H9 (cell line): ENCODE measurements around the gene PCCA. TPM values are rescaled to one million over a fixed set of nuclear protein-coding genes. Genes with fewer than 3 reads are reported as not detected.
"Not testable (repeated sequence)": the region's sequence is repeated elsewhere in the genome, so short reads cannot be mapped to it uniquely, and the experiment has no call there.

Experiments used
- DNase-seq: peaks from one replicate; pipeline ENCODE4 v3.0.0-alpha.2; 2017
- H2AFZ ChIP-seq: one replicate; pipeline ENCODE4 v1.6.1; 2013; ENCODE audit warnings: mild to moderate bottlenecking, low read length, control low read depth, moderate library complexity
- H2AK5ac ChIP-seq: 2 replicates; pipeline ENCODE4 v1.6.1; 2013; ENCODE audit warnings: low read length, control low read depth, mixed read lengths; ENCODE audit not compliant: insufficient read length
- H2BK120ac ChIP-seq: one replicate; pipeline ENCODE4 v1.6.1; 2013; ENCODE audit warnings: low read depth, mild to moderate bottlenecking, low read length, control low read depth, inconsistent platforms; ENCODE audit not compliant: poor library complexity, severe bottlenecking
- H2BK12ac ChIP-seq: 2 replicates; pipeline ENCODE4 v1.6.1; 2013; ENCODE audit warnings: low read length, control low read depth, mixed read lengths, low read depth; ENCODE audit not compliant: insufficient read length
- H2BK15ac ChIP-seq: 2 replicates; pipeline ENCODE4 v1.6.1; 2013; ENCODE audit warnings: low read depth, low read length, control low read depth
- H2BK20ac ChIP-seq: one replicate; pipeline ENCODE4 v1.6.1; 2013; ENCODE audit warnings: low read depth, mild to moderate bottlenecking, low read length, control low read depth, inconsistent platforms; ENCODE audit not compliant: poor library complexity, severe bottlenecking
- H2BK5ac ChIP-seq: 2 replicates; pipeline ENCODE4 v1.6.1; 2013; ENCODE audit warnings: low read length, control low read depth, mixed read lengths; ENCODE audit not compliant: insufficient read length
- H3K14ac ChIP-seq: 2 replicates; pipeline ENCODE4 v1.6.1; 2013; ENCODE audit warnings: low read length, control low read depth; ENCODE audit not compliant: insufficient read depth
- H3K18ac ChIP-seq: 2 replicates; pipeline ENCODE4 v1.6.1; 2013; ENCODE audit warnings: low read depth, mild to moderate bottlenecking, mixed read lengths, low read length, control low read depth; ENCODE audit not compliant: insufficient read length
- H3K23ac ChIP-seq: 2 replicates; pipeline ENCODE4 v1.6.1; 2013; ENCODE audit warnings: low read length, control low read depth, mixed read lengths, low read depth; ENCODE audit not compliant: insufficient read length
- H3K23me2 ChIP-seq: 2 replicates; pipeline ENCODE4 v1.6.1; 2013; ENCODE audit warnings: low read depth, mild to moderate bottlenecking, mixed read lengths, low read length, control low read depth; ENCODE audit not compliant: insufficient read length, poor library complexity, severe bottlenecking
- H3K27ac ChIP-seq: 2 replicates; pipeline ENCODE4 v1.5.1; 2013; ENCODE audit warnings: low read length, control low read depth, mixed read lengths, low read depth; ENCODE audit not compliant: insufficient read length
- H3K27me3 ChIP-seq: 2 replicates; pipeline ENCODE4 v1.6.1; 2013; ENCODE audit warnings: low read length, control low read depth, inconsistent platforms; ENCODE audit not compliant: insufficient read depth
- H3K4ac ChIP-seq: 2 replicates; pipeline ENCODE4 v1.6.1; 2013; ENCODE audit warnings: low read depth, mild to moderate bottlenecking, control low read depth, inconsistent platforms, low read length, moderate library complexity
- H3K4me1 ChIP-seq: 2 replicates; pipeline ENCODE4 v1.6.1; 2013; ENCODE audit warnings: low read length, control low read depth, inconsistent platforms; ENCODE audit not compliant: insufficient read depth
- H3K4me2 ChIP-seq: 2 replicates; pipeline ENCODE4 v1.6.1; 2013; ENCODE audit warnings: low read length, control low read depth, mixed read lengths; ENCODE audit not compliant: insufficient read length, insufficient read depth
- H3K56ac ChIP-seq: 2 replicates; pipeline ENCODE4 v1.6.1; 2013; ENCODE audit warnings: low read depth, mild to moderate bottlenecking, mixed read lengths, low read length, control low read depth; ENCODE audit not compliant: insufficient read length
- H3K79me1 ChIP-seq: 2 replicates; pipeline ENCODE4 v1.6.1; 2013; ENCODE audit warnings: low read depth, mild to moderate bottlenecking, moderate library complexity, low read length, control low read depth, inconsistent platforms; ENCODE audit not compliant: insufficient read depth, poor library complexity, severe bottlenecking
- H3K79me2 ChIP-seq: 2 replicates; pipeline ENCODE4 v1.6.1; 2013; ENCODE audit warnings: low read length, control low read depth, inconsistent platforms; ENCODE audit not compliant: insufficient read depth
- H3K9ac ChIP-seq: 2 replicates; pipeline ENCODE4 v1.6.1; 2013; ENCODE audit warnings: low read length, control low read depth, mixed read lengths; ENCODE audit not compliant: insufficient read length; ENCODE audit errors: extremely low read depth
- H3K9me3 ChIP-seq: one replicate; pipeline ENCODE4 v1.6.1; 2013; ENCODE audit warnings: low read depth, low read length, inconsistent platforms; ENCODE audit not compliant: control insufficient read depth
- H3T11ph ChIP-seq: one replicate; pipeline ENCODE4 v1.6.1; 2013; ENCODE audit warnings: mild to moderate bottlenecking, low read length, control low read depth, inconsistent platforms
- H4K20me1 ChIP-seq: one replicate; pipeline ENCODE4 v1.6.1; 2013; ENCODE audit not compliant: control insufficient read depth, insufficient read length, insufficient read depth
- H4K5ac ChIP-seq: 2 replicates; pipeline ENCODE4 v1.6.1; 2013; ENCODE audit warnings: low read depth, mild to moderate bottlenecking, mixed read lengths, low read length, control low read depth; ENCODE audit not compliant: insufficient read length
- H4K8ac ChIP-seq: replicated peaks from 2 replicates; pipeline ENCODE4 v1.6.1; 2013; ENCODE audit warnings: low read length, control low read depth, mixed read lengths, low read depth; ENCODE audit not compliant: insufficient read length
- H4K91ac ChIP-seq: 2 replicates; pipeline ENCODE4 v1.6.1; 2013; ENCODE audit warnings: low read depth, mild to moderate bottlenecking, moderate library complexity, mixed read lengths, low read length, control low read depth; ENCODE audit not compliant: insufficient read length
- H3K27ac Mint-ChIP-seq, 3 experiments: 2 replicates in 2 of 3; 3 replicates in 1 of 3; pipeline ENCODE4 v1.8.0; 2020 to 2021; ENCODE audit warnings: mixed read lengths in 3 of 3, mild to moderate bottlenecking in 1 of 3, moderate library complexity in 1 of 3
- H3K27me3 Mint-ChIP-seq: 2 replicates; pipeline ENCODE4 v1.8.0; 2021; ENCODE audit warnings: low read depth, mild to moderate bottlenecking, moderate library complexity, mixed read lengths
- H3K36me3 Mint-ChIP-seq, 3 experiments: 2 replicates in 2 of 3; 3 replicates in 1 of 3; pipeline ENCODE4 v1.8.0; 2020 to 2021; ENCODE audit warnings: low read depth in 3 of 3, mixed read lengths in 3 of 3; ENCODE audit not compliant: insufficient read depth in 1 of 3
- H3K4me1 Mint-ChIP-seq, 2 experiments: 2 replicates each; pipeline ENCODE4 v1.8.0; 2020; ENCODE audit warnings: mixed read lengths in 2 of 2
- H3K4me3 Mint-ChIP-seq, 2 experiments: 2 replicates in 1 of 2; 3 replicates in 1 of 2; pipeline ENCODE4 v1.8.0; 2020 to 2021; ENCODE audit warnings: mild to moderate bottlenecking in 2 of 2, mixed read lengths in 2 of 2, moderate library complexity in 1 of 2
- H3K9me3 Mint-ChIP-seq, 2 experiments: 2 replicates in 1 of 2; 3 replicates in 1 of 2; pipeline ENCODE4 v1.8.0; 2020; ENCODE audit warnings: mild to moderate bottlenecking in 2 of 2, mixed read lengths in 2 of 2, moderate library complexity in 1 of 2
- whole genome bisulfite sequencing: extraction: QIAGEN DNeasy Blood & Tissue Kit; methylation state at CpG from one replicate; pipeline ENCODE4 v1.1.7; 2013; ENCODE audit warnings: missing lambda C conversion rate, low lambda C conversion rate, mixed read lengths; ENCODE audit not compliant: insufficient read length; ENCODE audit errors: extremely low coverage; 5-methylcytosine and 5-hydroxymethylcytosine counted together
- total RNA-seq: library from RNA; stranded (reverse); gene quantifications from 2 replicates; pipeline ENCODE4 v1.2.1, GENCODE V29; 2021

Gene PCCA
- total RNA-seq, 1 experiment from 2014 or later: 56.5 TPM

DNA sequence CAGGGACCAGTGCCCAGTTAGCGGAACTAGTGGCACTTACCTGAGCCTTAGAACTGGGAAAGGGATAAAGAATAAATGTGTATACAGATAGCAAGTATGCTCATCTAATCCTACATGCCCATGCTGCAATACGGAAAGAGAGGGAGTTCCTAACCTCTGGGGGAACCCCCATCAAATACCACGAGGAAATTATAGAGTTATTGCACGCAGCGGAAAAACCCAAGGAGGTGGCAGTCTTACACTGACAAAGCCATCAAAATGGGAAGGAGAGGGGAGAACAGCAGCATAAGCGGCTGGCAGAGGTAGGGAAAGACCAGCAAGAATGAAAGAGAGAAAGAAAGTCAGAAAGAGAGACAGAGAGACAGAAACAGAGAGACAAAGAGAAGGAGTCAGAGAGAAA is 5.5 kb upstream of the PCCA start:
- H2AFZ ChIP-seq, H2BK20ac ChIP-seq, DNase-seq, H3K23me2 ChIP-seq, H2BK120ac ChIP-seq, H3K79me2 ChIP-seq, H4K20me1 ChIP-seq, H3K9me3 ChIP-seq, H2BK5ac ChIP-seq, H2AK5ac ChIP-seq, H3K4me1 ChIP-seq, H3K4ac ChIP-seq, H4K5ac ChIP-seq, H3K56ac ChIP-seq, H3T11ph ChIP-seq, H3K18ac ChIP-seq, H3K79me1 ChIP-seq, H3K23ac ChIP-seq, H3K27ac ChIP-seq, H2BK15ac ChIP-seq, H3K4me3 Mint-ChIP-seq, H3K27me3 Mint-ChIP-seq, H3K4me2 ChIP-seq, H3K27me3 ChIP-seq, H3K9ac ChIP-seq, H2BK12ac ChIP-seq, H3K14ac ChIP-seq, H4K8ac ChIP-seq, H4K91ac ChIP-seq, H3K9me3 Mint-ChIP-seq: not testable (repeated sequence)
- peaks cover 22 to 33% (median 28%) of the 10 kb centered on the region in 3 experiments for H3K36me3 Mint-ChIP-seq
- no CpG with 5 or more reads among the region's 6 CpGs for WGBS
- peaks cover 45 to 50% of the 10 kb centered on the region in 2 experiments for H3K4me1 Mint-ChIP-seq
- H3K27ac Mint-ChIP-seq: peak overlapping the region in 1 of 3 experiments; percentile 25; a peak in 2 of 7 replicates
